ENCODE data around the gene KIAA1755. TPM values are rescaled to one million over a fixed set of nuclear protein-coding genes. Genes with fewer than 3 reads are reported as not detected.

Gene KIAA1755
- total and polyA plus RNA-seq, 2 of the 4 experiments (the other 2 are of a cell fraction): 2.5 to 5.1 TPM

GRCh38 chr20:38209736-38210405 is 50.7 kb downstream of the KIAA1755 start:
- Histone ChIP-seq H3K14ac (replicated peaks; ENCODE audit: low read depth, low read length) (peak overlapping the region; percentile 89), H3K9me3 (ENCODE audit: control insufficient read depth, insufficient read depth, low read length) (no peaks in the 10 kb centered on the region), H3K27me3 (ENCODE audit: control insufficient read depth, insufficient read depth, low read length) (no peaks in the 10 kb centered on the region), H3K4me2 (ENCODE audit: low read depth, low read length) (no peak overlapping the region), H3K79me1 (ENCODE audit: low read depth in 1 of 2, low read length in 2 of 2) (no peaks in the 10 kb centered on the region), H3K4ac (ENCODE audit: low read depth, low read length) (peak overlapping the region; percentile 90), H3K27ac (ENCODE audit: insufficient read depth, low read length) (peak overlapping the region; percentile 16; the same call in 1 of the 2 replicates), H2BK5ac (ENCODE audit: low read depth, low read length, poor library complexity, severe bottlenecking) (peak overlapping the region; percentile 56), H3K4me1 (ENCODE audit: control insufficient read depth, insufficient read depth, low read length) (peaks cover 10% of the 10 kb centered on the region), H2AFZ (replicated peaks; ENCODE audit: low read length, poor library complexity) (peak overlapping the region; percentile 71), H2BK15ac (ENCODE audit: low read depth, low read length) (peak overlapping the region; percentile 90; the same call in 2 of the 3 replicates), H2BK20ac (ENCODE audit: low read depth, low read length) (peak overlapping the region; percentile 75), H4K91ac (ENCODE audit: insufficient read depth, low read depth, low read length) (peak overlapping the region; percentile 66), H3K56ac (ENCODE audit: extremely low read depth, insufficient read depth, low read length) (no peak overlapping the region), H4K20me1 (ENCODE audit: insufficient read depth, low read length) (no peaks in the 10 kb centered on the region), H3K23ac (ENCODE audit: low read depth, low read length) (peak overlapping the region; percentile 71), H3K36me3 (ENCODE audit: control insufficient read depth, insufficient read depth, low read length) (no peaks in the 10 kb centered on the region), H2BK120ac (ENCODE audit: low read depth, low read length) (peak overlapping the region; percentile 89), H3K9ac (ENCODE audit: low read depth, low read length) (0 out of 2 replicates have a peak overlapping the region, but pooled peaks have one; percentile 18), H4K5ac (ENCODE audit: low read depth, low read length) (peak overlapping the region; percentile 74), H3K4me3 (ENCODE audit: insufficient read depth, low read depth, low read length) (no peak overlapping the region), H3K18ac (ENCODE audit: low read depth, low read length) (peak overlapping the region; percentile 78), H2AK9ac (replicated peaks; ENCODE audit: low read depth, low read length, poor library complexity) (peak overlapping the region; percentile 60), H4K8ac (ENCODE audit: low read depth in 2 of 2, low read length in 2 of 2) (peak overlapping the region; percentile 42 to 74), H2AK5ac (ENCODE audit: low read depth, low read length) (peak overlapping the region; percentile 93), H3K9me1 (ENCODE audit: insufficient read depth, low read length) (peaks cover 13% of the 10 kb centered on the region)
- intact Hi-C loops (cut with micrococcal nuclease): no loop called here
- in situ Hi-C loops (cut with MboI; ENCODE audit: low sequenced_read_pairs): no loop called here
- no TSS peak for BruUV-seq (replicated peaks)
- POLR2A ChIA-PET (ENCODE audit: unreplicated experiment): no interaction called here
- 100% methylated on average over 1 of the region's 3 CpGs; no CpG with 5 or more reads in 1 of the 2 experiments for WGBS, 2 experiments (ENCODE audit: extremely low coverage in 2 of 2, insufficient read length in 1 of 2)
- CTCF ChIA-PET: interaction anchor here (0.6 kb wide), 2 partner anchors 11 to 23 kb away, joined by 3 read pairs; no protein-coding TSS in a partner anchor
- ATAC-seq (ENCODE audit: low read depth) (peak; percentile 69), DNase-seq (no peak)
- dilution Hi-C loops (cut with HindIII; ENCODE audit: low sequenced_read_pairs, unreplicated experiment): no loop called here
- no peak for TF ChIP-seq RAD21 (IDR thresholded peaks at IDR 0.05; ENCODE audit: low read length)
- no peak for TF ChIP-seq RFX5 (IDR thresholded peaks at IDR 0.05; ENCODE audit: low read depth, low read length)
- no peak for TF ChIP-seq POLR2A (IDR thresholded peaks at IDR 0.05; ENCODE audit: low read depth, low read length)
- TF ChIP-seq MXI1 (IDR thresholded peaks at IDR 0.05; ENCODE audit: borderline replicate concordance, low read depth, low read length): no peak
- no peak for TF ChIP-seq ELK1 (IDR thresholded peaks at IDR 0.05; ENCODE audit: borderline replicate concordance, low read depth, low read length)
- TF ChIP-seq CHD1 (IDR thresholded peaks at IDR 0.05; ENCODE audit: low read depth, low read length): no peak
- TF ChIP-seq MAZ (IDR thresholded peaks at IDR 0.05; ENCODE audit: borderline replicate concordance, low read depth, low read length): no peak
- no peak for TF ChIP-seq FOS (IDR thresholded peaks at IDR 0.05; ENCODE audit: low read depth, low read length)
- TF ChIP-seq BHLHE40 (IDR thresholded peaks at IDR 0.05; ENCODE audit: low read depth, low read length): no peak
- no peak for TF ChIP-seq SMC3 (IDR thresholded peaks at IDR 0.05; ENCODE audit: low read depth, low read length)
- TF ChIP-seq CTCF (conservative IDR thresholded peaks at IDR 0.05; ENCODE audit: low read depth, low read length): no peak
- TF ChIP-seq NFE2L2 (IDR thresholded peaks at IDR 0.05; ENCODE audit: low read depth, low read length): no peak
- TF ChIP-seq MAFK (IDR thresholded peaks at IDR 0.05; ENCODE audit: low read depth, low read length): no peak
- no peak for TF ChIP-seq CEBPB (IDR thresholded peaks at IDR 0.05; ENCODE audit: low read depth, low read length)
- no peak for TF ChIP-seq USF2 (IDR thresholded peaks at IDR 0.05; ENCODE audit: low read depth, low read length)

Data from IMR-90 (cell line).